ENCODE measurements around the gene TMA7. TPM values are rescaled to one million over a fixed set of nuclear protein-coding genes. Genes with fewer than 3 reads are reported as not detected.
A peak's percentile ranks its signal among the peaks of the same experiment; 100 is the strongest.

Gene TMA7
- total and polyA plus RNA-seq, 2 of the 13 experiments (the other 11 are each of a cell fraction or from before 2014, with no cell fraction given), result 100 to 486 TPM

DNA sequence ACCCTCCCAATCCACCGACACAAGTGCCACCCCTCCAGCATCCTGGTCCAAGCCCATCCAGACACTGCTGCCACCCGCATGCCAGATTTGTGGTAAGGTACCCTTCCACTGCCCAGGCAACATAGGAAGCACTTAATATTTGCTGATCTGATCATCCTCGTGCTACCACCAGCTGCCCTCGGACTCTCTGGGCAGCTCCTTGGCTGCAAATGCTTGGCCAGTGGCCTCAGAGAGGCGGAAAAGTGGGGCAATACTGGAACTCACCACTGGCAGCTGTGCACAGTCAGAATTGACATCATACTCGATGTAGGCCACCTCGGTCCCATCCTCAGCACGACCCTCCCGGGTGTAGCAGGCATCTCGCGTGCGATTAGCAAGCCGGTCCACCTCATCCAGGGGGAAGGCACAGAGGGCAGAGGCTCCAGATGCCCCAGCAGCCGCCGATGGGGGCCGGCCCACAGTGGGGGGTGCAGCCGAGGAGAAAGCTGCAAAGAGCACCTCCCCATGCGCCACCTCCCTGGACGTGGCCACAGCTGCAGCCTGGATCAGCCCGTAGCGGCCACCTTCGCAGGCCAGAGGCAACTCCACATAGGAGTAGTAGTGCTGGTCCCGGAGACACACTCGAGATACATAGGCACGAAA, 16.7 kb upstream of the TMA7 start:
- Histone ChIP-seq H4K20me1 (ENCODE audit: insufficient read depth, low read length) (peaks cover 81% of the 10 kb centered on the region), H3K9me3 (ENCODE audit: low read length) (no peaks in the 10 kb centered on the region), H3K4me1 (ENCODE audit: insufficient read depth, low read length) (peaks cover 65% of the 10 kb centered on the region), H3K27ac (ENCODE audit: extremely low read length, insufficient read depth, low read length) (no peak overlapping the region), H2AFZ (ENCODE audit: low read length) (no peak overlapping the region), H3K4me2 (ENCODE audit: low read depth, low read length) (no peak overlapping the region), H3K4me3 (replicated peaks in 1 of 3; ENCODE audit: insufficient read depth in 1 of 3, low read depth in 2 of 3, low read length in 3 of 3) (no peak overlapping the region), H3K9ac (ENCODE audit: insufficient read depth, low read depth, low read length) (no peak overlapping the region), H3K27me3 (ENCODE audit: control insufficient read depth in 1 of 2, insufficient read depth in 2 of 2, low read length in 2 of 2) (no peaks in the 10 kb centered on the region), H3K79me2 (ENCODE audit: insufficient read depth, low read length) (peaks cover 69% of the 10 kb centered on the region), H3K36me3 (replicated peaks in 1 of 2; ENCODE audit: control insufficient read depth in 1 of 2, insufficient read depth in 2 of 2, low read length in 2 of 2) (peaks cover 51 to 72% of the 10 kb centered on the region in 2 experiments)
- in situ Hi-C loops (cut with HindIII; ENCODE audit: extremely low pct_ligation_motif_present, low pct_unique_long_range_greater_than_20kb) (no loop called here), intact Hi-C loops (cut with micrococcal nuclease; ENCODE audit: unreplicated experiment) (no loop called here)
- BruUV-seq (replicated peaks), result no TSS peak
- ATAC-seq (no peak), FAIRE-seq (no peak), DNase-seq (ENCODE audit: low spot score) (no peak)
- CTCF ChIA-PET (ENCODE audit: low intra/inter-chr PET ratio, low total read pairs), result interaction anchor here (2.0 kb wide), 1 partner anchor 13 kb away, joined by 16 read pairs; no protein-coding TSS in a partner anchor
- TF ChIP-seq GABPB1 (CRISPR knock-in tag; IDR thresholded peaks at IDR 0.05) (peak; percentile 16; the same call in 1 of the 2 replicates), MTA1 (CRISPR knock-in tag; IDR thresholded peaks at IDR 0.05; ENCODE audit: borderline replicate concordance) (no peak), RBFOX2 (IDR thresholded peaks at IDR 0.05; ENCODE audit: low read depth, low read length) (no peak), ZNF546 (CRISPR knock-in tag; conservative IDR thresholded peaks at IDR 0.05) (no peak)
- TF ChIP-seq, protein P1, sequence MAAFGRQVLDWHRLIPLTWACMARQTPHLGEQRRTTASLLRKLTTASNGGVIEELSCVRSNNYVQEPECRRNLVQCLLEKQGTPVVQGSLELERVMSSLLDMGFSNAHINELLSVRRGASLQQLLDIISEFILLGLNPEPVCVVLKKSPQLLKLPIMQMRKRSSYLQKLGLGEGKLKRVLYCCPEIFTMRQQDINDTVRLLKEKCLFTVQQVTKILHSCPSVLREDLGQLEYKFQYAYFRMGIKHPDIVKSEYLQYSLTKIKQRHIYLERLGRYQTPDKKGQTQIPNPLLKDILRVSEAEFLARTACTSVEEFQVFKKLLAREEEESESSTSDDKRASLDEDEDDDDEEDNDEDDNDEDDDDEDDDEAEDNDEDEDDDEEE (CRISPR knock-in tag; IDR thresholded peaks at IDR 0.05), result no peak
- TF ChIP-seq, protein P2, sequence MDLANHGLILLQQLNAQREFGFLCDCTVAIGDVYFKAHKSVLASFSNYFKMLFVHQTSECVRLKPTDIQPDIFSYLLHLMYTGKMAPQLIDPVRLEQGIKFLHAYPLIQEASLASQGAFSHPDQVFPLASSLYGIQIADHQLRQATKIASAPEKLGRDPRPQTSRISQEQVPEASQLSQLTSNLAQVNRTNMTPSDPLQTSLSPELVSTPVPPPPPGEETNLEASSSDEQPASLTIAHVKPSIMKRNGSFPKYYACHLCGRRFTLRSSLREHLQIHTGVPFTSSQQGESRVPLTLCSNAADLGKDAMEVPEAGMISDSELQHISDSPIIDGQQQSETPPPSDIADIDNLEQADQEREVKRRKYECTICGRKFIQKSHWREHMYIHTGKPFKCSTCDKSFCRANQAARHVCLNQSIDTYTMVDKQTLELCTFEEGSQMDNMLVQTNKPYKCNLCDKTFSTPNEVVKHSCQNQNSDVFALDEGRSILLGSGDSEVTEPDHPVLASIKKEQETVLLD (CRISPR knock-in tag; IDR thresholded peaks at IDR 0.05; ENCODE audit: low read depth), result no peak
- POLR2A ChIA-PET, result interaction anchor here (1.4 to 11.1 kb wide), 5 partner anchors 7 to 22 kb away, joined by 5 to 130 read pairs (median 10); partner anchors contain the start of genes CCDC51, PLXNB1 and TMA7
- 97% methylated on average over 13 of the region's 25 CpGs for WGBS (ENCODE audit: low lambda C conversion rate)
